GM18508 (cell line): ENCODE data around the gene ZFC3H1.
A peak's percentile ranks its signal among the peaks of the same experiment; 100 is the strongest.

Experiments used
- ATAC-seq: cut with Tn5 transposase; IDR thresholded peaks from one replicate; pipeline ENCODE4 v1.9.1; 2021; ENCODE audit warnings: moderate number of reproducible peaks; ENCODE audit not compliant: insufficient read depth, unreplicated experiment

Gene ZFC3H1

GRCh38 chr12:71683633-71684032, 20.0 kb upstream of the ZFC3H1 start:
- no peak for ATAC-seq

GRCh38 chr12:71682466-71682865, 18.8 kb upstream of the ZFC3H1 start:
- ATAC-seq = no peak

- ATAC-seq = no peak
Observed at GRCh38 chr12:71671816-71672215, 8.2 kb upstream of the ZFC3H1 start.

GRCh38 chr12:71671311-71671710, 7.7 kb upstream of the ZFC3H1 start:
- ATAC-seq = no peak

- no peak for ATAC-seq
Observed at GRCh38 chr12:71666259-71666658, 2.6 kb upstream of the ZFC3H1 start.

GRCh38 chr12:71665090-71665463, 1.4 kb upstream of the ZFC3H1 start:
- no peak for ATAC-seq

GRCh38 chr12:71664411-71665089, 902 bp upstream of the ZFC3H1 start:
- peak; percentile 7 for ATAC-seq

- ATAC-seq = peak; percentile 22
Observed at GRCh38 chr12:71662849-71663560, 643 bp downstream of the ZFC3H1 start.

- no peak for ATAC-seq
Observed at GRCh38 chr12:71661977-71662530, 1.6 kb downstream of the ZFC3H1 start.

- no peak for ATAC-seq
Observed at GRCh38 chr12:71656740-71657139, 6.9 kb downstream of the ZFC3H1 start.

GRCh38 chr12:71655907-71656306, 7.7 kb downstream of the ZFC3H1 start:
- ATAC-seq = no peak

- ATAC-seq = no peak
Observed at GRCh38 chr12:71655495-71655894, 8.2 kb downstream of the ZFC3H1 start.

GRCh38 chr12:71654200-71654599, 9.4 kb downstream of the ZFC3H1 start:
- ATAC-seq = no peak

GRCh38 chr12:71653137-71653536, 10.5 kb downstream of the ZFC3H1 start:
- ATAC-seq = no peak

- ATAC-seq = no peak
Observed at GRCh38 chr12:71652656-71653055, 11.0 kb downstream of the ZFC3H1 start.

- no peak for ATAC-seq
Observed at GRCh38 chr12:71649401-71649800, 14.2 kb downstream of the ZFC3H1 start.

GRCh38 chr12:71648537-71648936, 15.1 kb downstream of the ZFC3H1 start:
- no peak for ATAC-seq

GRCh38 chr12:71646512-71646911, 17.1 kb downstream of the ZFC3H1 start:
- ATAC-seq = no peak

- ATAC-seq = no peak
Observed at GRCh38 chr12:71645268-71645667, 18.4 kb downstream of the ZFC3H1 start.

GRCh38 chr12:71642264-71642663, 21.4 kb downstream of the ZFC3H1 start:
- no peak for ATAC-seq

GRCh38 chr12:71641390-71641789, 22.3 kb downstream of the ZFC3H1 start:
- no peak for ATAC-seq

GRCh38 chr12:71640316-71640715, 23.3 kb downstream of the ZFC3H1 start:
- no peak for ATAC-seq
